ENCODE data around the gene HAUS8. TPM values are rescaled to one million over a fixed set of nuclear protein-coding genes. Genes with fewer than 3 reads are reported as not detected.

The HAUS8 gene
- total RNA-seq, 1 donor from 2014 or later = 18.8 TPM

GRCh38 chr19:17111766-17112165, 36.5 kb upstream of the HAUS8 start:
- H3K36me3 Mint-ChIP-seq = peaks cover 13% of the 10 kb centered on the region
- H3K4me3 Mint-ChIP-seq = no peak overlapping the region
- no peak for TF ChIP-seq CTCF (conservative IDR thresholded peaks at IDR 0.05)
- no peaks in the 10 kb centered on the region for H3K9me3 Mint-ChIP-seq
- no peak for DNase-seq (ENCODE audit: extremely low spot score, unreplicated experiment)
- H3K27ac Mint-ChIP-seq = no peak overlapping the region
- peaks cover 13% of the 10 kb centered on the region for H3K4me1 Mint-ChIP-seq (ENCODE audit: unreplicated experiment)
- no peaks in the 10 kb centered on the region for H3K27me3 Mint-ChIP-seq

- Mint-ChIP-seq H3K9me3 (no peaks in the 10 kb centered on the region), H3K27ac (no peak overlapping the region), H3K4me3 (no peak overlapping the region), H3K4me1 (ENCODE audit: unreplicated experiment) (peaks cover 13% of the 10 kb centered on the region), H3K36me3 (peaks cover 14% of the 10 kb centered on the region), H3K27me3 (no peaks in the 10 kb centered on the region)
- no peak for TF ChIP-seq CTCF (conservative IDR thresholded peaks at IDR 0.05)
- DNase-seq (ENCODE audit: extremely low spot score, unreplicated experiment) = no peak
These were observed 35.3 kb upstream of the HAUS8 start for GRCh38 chr19:17110599-17110966.

DNA sequence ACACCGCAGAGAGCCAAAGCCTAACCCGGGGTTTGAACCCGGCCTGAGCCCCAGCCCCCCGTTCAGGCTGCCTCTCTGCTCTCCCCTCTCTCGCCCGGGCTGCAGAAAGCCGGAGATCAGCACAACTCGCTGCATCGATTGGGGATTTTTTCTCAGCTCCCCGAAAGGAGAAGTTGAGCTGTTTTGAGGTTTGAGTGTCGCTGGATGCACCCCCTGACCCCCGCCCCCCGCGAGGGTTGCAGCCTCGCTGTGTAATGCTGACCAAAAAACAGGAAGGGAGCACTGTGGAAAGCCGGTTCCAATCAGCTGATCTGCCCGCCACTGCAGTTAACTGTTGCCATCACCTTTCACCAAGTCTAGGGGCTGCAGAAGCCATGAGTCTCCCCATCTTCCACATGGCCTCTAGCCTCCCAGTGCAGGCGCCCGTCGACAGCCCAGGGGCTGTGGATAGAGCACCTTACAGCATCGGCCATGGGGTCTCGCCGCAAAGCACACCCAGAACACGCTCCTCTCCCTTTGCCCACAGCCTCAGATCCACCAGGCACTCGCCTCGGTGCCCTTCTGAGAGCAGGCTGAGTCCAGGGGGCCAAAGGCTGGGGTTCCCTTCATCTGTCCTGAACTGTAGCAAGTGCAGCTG, 34.8 kb upstream of the HAUS8 start:
- H3K4me1 Mint-ChIP-seq (ENCODE audit: unreplicated experiment) = peaks cover 13% of the 10 kb centered on the region
- TF ChIP-seq CTCF (conservative IDR thresholded peaks at IDR 0.05) = no peak
- no peak for DNase-seq (ENCODE audit: extremely low spot score, unreplicated experiment)
- no peaks in the 10 kb centered on the region for H3K27me3 Mint-ChIP-seq
- H3K27ac Mint-ChIP-seq = no peak overlapping the region
- no peak overlapping the region for H3K4me3 Mint-ChIP-seq
- peaks cover 16% of the 10 kb centered on the region for H3K36me3 Mint-ChIP-seq
- no peaks in the 10 kb centered on the region for H3K9me3 Mint-ChIP-seq

DNA sequence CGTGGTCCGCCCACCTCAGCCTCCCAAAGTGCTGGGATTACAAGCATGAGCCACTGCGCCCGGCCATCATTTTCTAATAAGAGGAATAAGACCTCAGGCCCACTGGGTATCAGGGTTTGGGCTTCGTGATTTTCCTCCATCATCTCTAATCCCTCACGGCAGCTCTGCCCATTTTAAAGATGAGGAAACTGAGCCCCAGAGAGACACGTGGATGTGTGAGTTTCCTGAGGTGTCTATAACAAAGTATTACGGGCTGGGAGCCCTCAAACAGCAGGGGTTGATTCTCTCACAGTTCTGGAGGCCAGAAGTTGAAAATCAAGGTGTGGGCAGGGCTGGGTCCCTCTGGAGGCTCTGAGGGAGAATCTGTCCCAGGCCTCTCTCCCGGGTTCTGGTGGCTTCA, 34.0 kb upstream of the HAUS8 start:
- no peak overlapping the region for H3K27ac Mint-ChIP-seq
- peaks cover 19% of the 10 kb centered on the region for H3K36me3 Mint-ChIP-seq
- no peaks in the 10 kb centered on the region for H3K27me3 Mint-ChIP-seq
- H3K9me3 Mint-ChIP-seq = no peaks in the 10 kb centered on the region
- DNase-seq (ENCODE audit: extremely low spot score, unreplicated experiment) = no peak
- no peak overlapping the region for H3K4me3 Mint-ChIP-seq
- H3K4me1 Mint-ChIP-seq (ENCODE audit: unreplicated experiment) = peaks cover 13% of the 10 kb centered on the region
- no peak for TF ChIP-seq CTCF (conservative IDR thresholded peaks at IDR 0.05)

DNA sequence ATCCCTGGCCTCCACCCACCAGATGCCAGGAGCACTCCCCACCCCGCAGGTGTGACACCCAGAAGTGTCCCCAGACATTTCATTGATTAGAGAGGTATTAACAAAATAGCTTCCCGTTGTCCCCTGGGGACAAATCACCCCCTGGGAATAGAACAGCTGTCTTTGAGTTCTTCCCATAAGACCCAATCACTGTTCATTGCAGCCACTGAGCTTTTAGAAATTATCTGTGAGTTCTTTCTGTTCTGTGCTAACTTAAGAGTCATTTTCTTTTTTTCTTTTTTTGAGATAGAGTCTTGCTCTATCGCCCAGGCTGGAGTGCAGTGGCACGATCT, 33.2 kb upstream of the HAUS8 start:
- H3K27ac Mint-ChIP-seq = no peak overlapping the region
- no peak for TF ChIP-seq CTCF (conservative IDR thresholded peaks at IDR 0.05)
- H3K4me3 Mint-ChIP-seq = no peak overlapping the region
- H3K36me3 Mint-ChIP-seq = peaks cover 21% of the 10 kb centered on the region
- no peaks in the 10 kb centered on the region for H3K27me3 Mint-ChIP-seq
- no peaks in the 10 kb centered on the region for H3K9me3 Mint-ChIP-seq
- no peak for DNase-seq (ENCODE audit: extremely low spot score, unreplicated experiment)
- peaks cover 13% of the 10 kb centered on the region for H3K4me1 Mint-ChIP-seq (ENCODE audit: unreplicated experiment)

Data from type B pancreatic cell (in vitro differentiated cells).